SK-N-SH treated with all-trans-retinoic acid at 6 μM for 48 hours (cell line): ENCODE results near the gene DIP2C.

ENCODE experiments used
- ARNTL ChIP-seq: fragments of 450-650 bp; formaldehyde crosslinking; IDR thresholded peaks from 2 replicates; pipeline ENCODE4 v1.5.0; 2020; ENCODE audit warnings: low read depth, mild to moderate bottlenecking, moderate library complexity, borderline replicate concordance
- CREB5 ChIP-seq: fragments of 250-450 bp; sonication (Bioruptor Pico); IDR thresholded peaks from 2 replicates; pipeline ENCODE4 v1.5.1; 2020; ENCODE audit warnings: low read depth, mild to moderate bottlenecking, moderate library complexity
- ESRRG ChIP-seq: fragments of 250-450 bp; sonication (Bioruptor Pico); IDR thresholded peaks from 2 replicates; pipeline ENCODE4 v1.6.1; 2021; ENCODE audit warnings: mild to moderate bottlenecking
- PATZ1 ChIP-seq: fragments of 250-450 bp; sonication (Bioruptor Pico); IDR thresholded peaks from 2 replicates; pipeline ENCODE4 v1.8.0; 2020; ENCODE audit warnings: mild to moderate bottlenecking, moderate library complexity, borderline replicate concordance
- RARB ChIP-seq: fragments of 250-450 bp; sonication (Bioruptor Pico); IDR thresholded peaks from 2 replicates; pipeline ENCODE4 v1.8.0; 2021; ENCODE audit warnings: mild to moderate bottlenecking, moderate library complexity
- TSHZ2 ChIP-seq: fragments of 250-450 bp; sonication (Bioruptor Pico); IDR thresholded peaks from 2 replicates; pipeline ENCODE4 v1.5.0; 2020; ENCODE audit warnings: mild to moderate bottlenecking, moderate library complexity
- ZC3H10 ChIP-seq: fragments of 250-450 bp; sonication (Bioruptor Pico); IDR thresholded peaks from 2 replicates; pipeline ENCODE4 v1.5.1; 2021; ENCODE audit warnings: mild to moderate bottlenecking, moderate library complexity

GRCh38 chr10:494149-494542 is 195.3 kb downstream of the DIP2C start:
- TF ChIP-seq ARNTL (CRISPR knock-in tag): no peak
- TF ChIP-seq RARB (CRISPR knock-in tag): no peak
- no peak for TF ChIP-seq CREB5
- TF ChIP-seq ZC3H10: no peak
- no peak for TF ChIP-seq ESRRG (CRISPR knock-in tag)
- no peak for TF ChIP-seq PATZ1 (CRISPR knock-in tag)
- TF ChIP-seq TSHZ2 (CRISPR knock-in tag): no peak
